IMR-90 (cell line): Measurements from ENCODE around the gene TSPEAR.

ENCODE experiments used
- BHLHE40 ChIP-seq: fragments of 150-350 bp; IDR thresholded peaks from 2 replicates; pipeline ENCODE4 v1.6.1; 2016; ENCODE audit warnings: mild to moderate bottlenecking, low read depth, low read length
- CEBPB ChIP-seq: IDR thresholded peaks from 2 replicates; pipeline ENCODE4 v1.6.1; 2012; ENCODE audit warnings: low read depth, low read length, improper control_type of control experiment
- CTCF ChIP-seq: conservative IDR thresholded peaks from 2 replicates; pipeline ENCODE4 v1.5.1; 2012; ENCODE audit warnings: mild to moderate bottlenecking, low read depth, low read length, improper control_type of control experiment
- ELK1 ChIP-seq: fragments of 150-350 bp; IDR thresholded peaks from 2 replicates; pipeline ENCODE4 v1.6.1; 2016; ENCODE audit warnings: low read depth, mild to moderate bottlenecking, low read length, moderate library complexity, borderline replicate concordance
- FOS ChIP-seq: fragments of 150-350 bp; IDR thresholded peaks from 2 replicates; pipeline ENCODE4 v1.6.1; 2016; ENCODE audit warnings: low read depth, low read length
- MAFK ChIP-seq: IDR thresholded peaks from 2 replicates; pipeline ENCODE4 v1.6.1; 2012; ENCODE audit warnings: low read depth, low read length, improper control_type of control experiment
- MAZ ChIP-seq: IDR thresholded peaks from 2 replicates; pipeline ENCODE4 v1.6.1; 2012; ENCODE audit warnings: low read depth, mild to moderate bottlenecking, low read length, improper control_type of control experiment, moderate library complexity, borderline replicate concordance
- MXI1 ChIP-seq: IDR thresholded peaks from 2 replicates; pipeline ENCODE4 v1.6.1; 2012; ENCODE audit warnings: low read depth, mild to moderate bottlenecking, low read length, moderate library complexity, borderline replicate concordance
- POLR2A ChIP-seq: IDR thresholded peaks from 2 replicates; pipeline ENCODE4 v1.6.1; 2012; ENCODE audit warnings: mild to moderate bottlenecking, low read depth, low read length
- RAD21 ChIP-seq: IDR thresholded peaks from 2 replicates; pipeline ENCODE4 v1.6.1; 2012; ENCODE audit warnings: low read length, improper control_type of control experiment
- RFX5 ChIP-seq: IDR thresholded peaks from 2 replicates; pipeline ENCODE4 v1.8.0; 2012; ENCODE audit warnings: low read depth, mild to moderate bottlenecking, low read length, moderate library complexity
- SMC3 ChIP-seq: fragments of 150-350 bp; IDR thresholded peaks from 2 replicates; pipeline ENCODE4 v1.6.1; 2016; ENCODE audit warnings: low read depth, mild to moderate bottlenecking, antibody characterized with exemption, low read length, moderate library complexity
- USF2 ChIP-seq: fragments of 150-350 bp; IDR thresholded peaks from 2 replicates; pipeline ENCODE4 v1.6.1; 2017; ENCODE audit warnings: mild to moderate bottlenecking, antibody characterized with exemption, low read length, low read depth

- TF ChIP-seq FOS (no peak), RAD21 (no peak), CTCF (no peak), MAZ (no peak), CEBPB (no peak), RFX5 (no peak), MAFK (no peak), POLR2A (no peak), MXI1 (no peak), ELK1 (no peak), SMC3 (no peak), USF2 (no peak), BHLHE40 (no peak)
Measured at GRCh38 chr21:44760376-44760775, 49.0 kb upstream of the TSPEAR start.
